NCI-H1417 treated with DMSO at 0.1 percent for 48 hours (cell line): ENCODE measurements around the gene ACSF3.
"Not testable (repeated sequence)": the region's sequence is repeated elsewhere in the genome, so short reads cannot be mapped to it uniquely, and the experiment has no call there.

Experiments used
- DNase-seq: peaks from one replicate; lab custom pipeline; 2025; lab: John Stamatoyannopoulos, UW

ACSF3 gene

GRCh38 chr16:89161763-89162713 is 68.4 kb downstream of the ACSF3 start:
- no peak for DNase-seq

GRCh38 chr16:89163297-89163696 is 69.6 kb downstream of the ACSF3 start:
- no peak for DNase-seq

DNA sequence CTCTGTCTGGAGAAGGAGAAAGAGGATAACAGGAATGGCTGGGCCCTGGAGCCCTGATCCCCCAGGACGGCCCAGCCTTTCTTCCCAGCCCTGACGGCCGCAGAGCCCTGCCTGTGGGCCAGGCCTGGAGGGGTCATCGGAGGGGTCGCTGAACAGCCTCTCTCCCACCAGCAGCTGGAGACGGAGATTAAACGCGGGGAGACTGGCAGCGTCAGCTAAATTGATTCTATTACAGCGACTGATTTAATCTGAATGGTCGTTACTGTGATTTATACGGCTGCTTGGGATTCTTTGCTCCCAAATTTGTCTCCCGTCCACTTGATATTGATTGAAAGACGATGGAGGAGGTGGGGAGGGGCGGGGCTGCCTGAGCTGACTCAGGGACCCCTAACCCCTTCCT is 70.8 kb downstream of the ACSF3 start:
- no peak for DNase-seq

GRCh38 chr16:89164847-89165680 is 71.4 kb downstream of the ACSF3 start:
- no peak for DNase-seq

- DNase-seq: not testable (repeated sequence)
Measured at GRCh38 chr16:89165681-89165979, 72.0 kb downstream of the ACSF3 start.

DNA sequence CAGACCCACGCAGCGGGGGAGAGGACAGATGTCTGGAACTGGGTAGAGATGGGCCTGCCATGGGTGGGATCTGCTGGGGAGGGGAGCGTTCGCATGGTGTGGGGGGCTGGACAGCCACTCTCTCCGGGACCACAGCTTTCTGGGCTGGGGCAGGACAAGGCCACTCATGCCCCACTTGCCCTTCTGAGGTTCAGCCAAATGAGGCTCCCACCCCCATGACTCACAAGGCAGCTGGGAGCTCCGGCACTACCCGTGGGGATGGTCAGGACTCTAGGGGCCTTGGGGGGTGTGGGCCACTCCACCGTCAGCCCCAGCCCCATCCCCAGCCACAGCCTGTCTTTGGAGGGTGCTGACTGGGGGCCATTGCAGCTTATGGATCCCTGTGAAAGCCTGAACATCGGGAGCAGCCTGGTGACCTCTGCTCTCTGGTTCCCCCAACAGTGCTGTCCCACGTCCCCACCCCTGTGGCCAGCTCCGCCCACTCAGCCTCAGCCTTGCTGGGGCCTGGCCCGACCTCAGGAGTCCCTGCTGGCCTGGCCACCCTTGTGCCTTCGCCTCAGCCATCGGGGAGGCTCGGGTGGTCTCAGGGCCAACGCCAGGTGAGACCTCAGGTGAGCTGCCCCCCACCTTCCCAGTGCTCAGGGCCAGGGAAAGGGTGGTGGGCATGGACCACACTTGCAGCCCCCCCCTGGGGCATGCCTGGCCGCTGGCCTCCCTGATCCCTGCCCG is 73.2 kb downstream of the ACSF3 start:
- DNase-seq: no peak

DNA sequence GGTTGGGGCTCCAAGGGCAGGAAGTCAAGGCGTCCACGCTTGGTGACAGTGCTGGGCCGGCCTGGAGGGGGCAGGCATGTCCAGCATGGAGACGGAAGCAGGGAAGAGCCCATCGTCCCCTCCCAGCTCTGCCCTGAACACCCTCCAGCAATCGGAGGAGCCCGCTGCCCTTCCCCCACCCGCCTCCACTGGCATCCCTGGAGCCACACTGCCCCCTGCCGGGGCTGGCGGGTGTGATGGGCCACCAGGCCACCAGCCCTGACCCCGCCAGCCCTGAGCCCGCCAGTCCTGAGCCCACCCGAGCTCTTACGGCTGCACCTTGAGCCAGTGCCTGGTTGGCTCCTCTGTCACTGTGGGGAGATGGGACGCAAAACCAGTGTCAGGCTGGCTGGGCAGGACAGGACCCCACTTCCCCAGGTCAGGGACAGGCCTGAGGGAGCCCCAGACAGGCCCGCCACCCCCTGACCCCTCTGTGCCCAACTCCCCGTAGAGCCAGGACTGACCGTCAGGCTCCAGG is 73.8 kb downstream of the ACSF3 start:
- no peak for DNase-seq

GRCh38 chr16:89168381-89169189 is 74.9 kb downstream of the ACSF3 start:
- DNase-seq: no peak

DNA sequence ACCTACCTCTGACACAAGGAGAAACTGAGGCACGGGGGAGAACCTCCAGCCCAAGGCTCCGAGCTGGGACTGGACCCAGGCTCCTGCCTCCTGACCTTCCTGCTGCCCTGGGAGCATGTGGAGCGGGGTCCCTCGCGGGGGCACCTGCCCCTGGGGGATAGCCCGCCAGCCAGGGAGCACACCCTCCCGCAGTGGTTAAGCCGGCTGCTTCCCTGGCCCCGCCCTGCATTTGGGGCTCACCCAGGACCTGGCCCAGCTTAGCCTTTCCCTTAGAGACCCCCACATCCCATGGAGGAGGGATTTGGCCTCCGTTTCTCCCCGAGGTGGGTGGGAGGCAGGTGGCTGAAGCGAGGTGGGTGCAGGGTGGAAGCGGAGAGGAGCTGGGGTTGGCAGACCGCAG is 76.1 kb downstream of the ACSF3 start:
- no peak for DNase-seq

DNA sequence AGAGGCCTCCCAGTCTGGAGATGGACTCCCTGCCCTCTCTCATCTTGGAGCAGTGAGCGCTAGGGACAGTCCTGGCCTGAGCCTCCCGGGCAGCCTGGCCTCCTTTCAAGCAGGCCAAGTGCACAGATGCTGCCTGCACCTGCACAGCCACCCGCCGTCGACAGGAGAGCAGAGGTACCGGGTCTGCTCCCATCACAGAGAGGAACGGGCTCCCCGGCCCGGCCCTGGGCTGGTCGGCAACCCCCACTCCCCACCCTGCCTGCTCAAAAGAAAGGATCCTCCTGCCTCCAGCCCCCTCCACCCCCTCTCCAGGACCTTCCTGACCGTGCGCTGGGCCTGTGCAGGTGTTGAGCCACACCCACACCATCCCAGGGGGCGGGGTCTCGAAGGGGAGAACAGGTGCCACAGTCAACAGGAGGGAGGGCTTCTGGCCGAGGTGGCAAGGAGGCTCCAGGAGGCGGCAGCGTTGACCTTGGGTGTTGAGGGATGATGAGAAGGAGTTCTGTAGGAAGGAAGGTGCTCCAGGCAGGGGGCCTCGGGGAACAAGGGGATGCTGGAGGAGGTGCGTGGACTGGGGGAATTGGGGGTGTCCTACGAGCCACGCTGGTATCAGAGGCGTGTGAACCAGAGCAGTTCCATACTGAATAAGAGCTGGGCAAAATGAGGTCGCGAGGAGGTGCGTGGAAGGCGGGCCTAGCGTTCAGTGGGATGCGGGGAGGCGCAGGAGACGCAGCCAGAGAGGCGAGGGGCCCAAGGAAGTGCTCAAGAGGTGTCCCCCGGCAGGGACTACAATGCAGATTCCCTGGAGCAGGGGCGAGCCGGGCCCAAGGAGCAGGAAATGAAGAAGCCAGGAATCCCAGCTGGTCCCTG is 76.9 kb downstream of the ACSF3 start:
- DNase-seq: no peak

GRCh38 chr16:89171216-89172170 is 77.8 kb downstream of the ACSF3 start, which contains the start of gene CDH15:
Gene CDH15 (plus strand): TSS chr16:89171748. CDS start chr16:89171832, 84 bp downstream.
- peak; percentile 64 for DNase-seq

DNA sequence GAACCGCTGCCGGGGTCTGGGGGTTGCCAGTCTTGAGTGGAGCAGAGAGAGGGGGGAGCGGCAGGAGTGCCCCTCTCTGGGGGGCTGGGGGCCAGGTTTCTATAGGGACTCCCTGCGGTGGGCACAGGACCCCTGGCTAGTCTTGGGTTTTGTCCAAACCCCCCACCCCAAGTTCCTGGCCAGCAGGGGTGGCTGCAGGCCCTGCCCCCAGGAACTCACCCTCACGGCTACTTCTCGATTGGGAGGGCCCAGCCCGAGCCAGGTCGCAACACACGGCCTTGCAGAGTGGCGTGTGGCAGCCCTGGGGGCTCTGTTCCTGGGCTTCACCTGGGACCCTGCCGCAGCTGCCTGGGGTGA is 78.5 kb downstream of the ACSF3 start:
- DNase-seq: no peak

DNA sequence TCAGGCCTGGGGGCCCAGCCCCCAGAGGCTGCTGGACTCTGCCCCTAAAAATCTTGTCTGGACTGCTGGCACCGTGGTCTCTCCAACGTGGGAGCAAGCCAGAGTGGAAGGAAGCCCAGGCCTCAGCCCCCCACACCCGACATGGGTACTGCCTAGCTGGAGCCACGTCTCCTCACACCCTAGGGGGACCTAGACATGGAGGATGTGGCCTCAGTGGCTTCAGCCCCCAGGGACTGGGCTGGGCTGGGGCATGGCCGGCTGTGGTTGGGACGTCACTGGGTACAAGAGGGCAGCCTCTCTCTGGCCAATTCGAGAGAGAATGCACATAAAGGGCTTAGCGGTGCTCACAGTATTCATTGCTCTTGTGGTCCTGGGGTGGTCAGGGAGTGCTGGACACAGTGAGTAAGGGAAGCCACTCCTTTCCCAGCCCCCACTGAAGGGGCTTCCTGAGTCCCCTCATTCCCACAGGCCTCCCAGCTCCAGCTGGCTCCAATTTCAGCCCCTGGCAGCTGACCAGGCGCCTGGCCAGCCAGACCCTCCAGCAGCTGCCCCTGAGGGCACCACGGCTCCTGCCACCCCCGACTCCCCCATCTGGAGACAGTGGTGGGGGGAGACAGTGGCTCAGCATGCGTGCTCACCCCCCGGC is 79.0 kb downstream of the ACSF3 start:
- DNase-seq: no peak

GRCh38 chr16:89173174-89173921 is 79.7 kb downstream of the ACSF3 start:
- no peak for DNase-seq

DNA sequence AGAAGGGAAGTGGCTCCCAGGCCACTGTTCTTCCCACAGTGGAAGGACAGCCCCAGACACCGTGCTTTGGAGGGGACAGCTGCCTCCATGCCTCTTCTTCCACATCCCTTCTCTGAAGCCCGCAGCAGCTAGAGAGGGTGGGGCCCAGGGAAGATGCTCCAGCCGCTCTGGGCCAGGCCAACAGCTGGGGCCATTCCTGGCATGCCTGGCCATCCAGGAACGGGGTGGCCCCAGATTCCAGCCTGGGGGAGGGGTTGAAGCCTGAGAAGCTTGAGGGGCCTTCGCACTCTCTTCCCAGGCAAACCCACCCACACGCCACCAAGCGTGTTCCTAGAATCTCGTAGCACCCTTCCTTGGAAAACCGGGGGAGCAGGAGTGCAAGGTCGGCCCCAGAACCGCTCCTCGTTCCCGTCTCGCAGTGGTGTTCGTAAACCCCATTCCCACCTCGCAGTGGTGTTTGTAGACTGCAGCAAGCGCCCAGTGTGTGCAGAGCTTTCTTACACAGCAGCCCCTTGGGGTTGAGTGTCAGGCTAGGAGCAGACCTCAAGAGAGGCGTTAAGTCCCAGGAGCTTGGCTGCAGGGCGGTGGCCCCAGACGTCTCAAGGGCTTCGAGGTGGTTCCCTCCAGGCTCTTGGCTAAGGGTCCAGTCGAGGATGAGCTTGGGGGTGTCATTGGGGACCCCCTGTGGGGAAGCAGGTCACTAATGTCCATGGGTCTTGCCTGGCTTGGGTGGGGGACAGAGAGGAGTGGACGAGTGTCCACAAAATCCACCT is 80.6 kb downstream of the ACSF3 start:
- no peak for DNase-seq

DNA sequence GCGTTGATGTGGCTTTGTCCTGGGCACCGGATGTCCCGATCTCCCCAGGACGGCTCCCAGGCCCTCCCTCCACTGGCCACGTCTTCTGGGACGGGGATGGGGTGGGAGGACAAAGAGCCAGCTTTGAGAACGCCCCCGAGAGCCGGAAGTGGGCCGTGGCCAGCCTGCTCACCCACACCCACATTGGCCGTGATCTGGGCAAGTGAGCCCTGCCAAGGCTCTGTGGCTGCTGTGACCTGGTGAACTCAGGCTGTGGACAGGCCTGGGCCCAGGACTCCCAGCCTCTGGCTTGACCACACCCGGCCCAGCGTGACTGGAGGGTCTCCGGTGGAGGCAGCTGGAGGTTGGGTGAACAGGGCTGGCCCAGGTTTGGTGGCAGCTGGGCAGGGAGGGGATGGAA is 81.2 kb downstream of the ACSF3 start:
- DNase-seq: no peak
